Neural progenitor cell (in vitro differentiated cells): Measurements from ENCODE around the gene PRLR. TPM values are rescaled to one million over a fixed set of nuclear protein-coding genes. Genes with fewer than 3 reads are reported as not detected.
A peak's percentile ranks its signal among the peaks of the same experiment; 100 is the strongest.

Source experiments
- DNase-seq: peaks from one replicate; pipeline ENCODE4 v3.0.0-alpha.2; 2016; ENCODE audit warnings: low spot score
- H2AFZ ChIP-seq: fragments of 200-600 bp; sonication (generic); replicated peaks from 2 replicates; pipeline ENCODE4 v1.6.1; 2016; ENCODE audit warnings: antibody characterized with exemption
- H3F3A ChIP-seq: fragments of 200-600 bp; sonication (generic); 2 replicates; pipeline ENCODE4 v1.6.1; 2016; ENCODE audit warnings: antibody characterized with exemption, low read depth
- H3K27ac ChIP-seq: fragments of 200-600 bp; sonication (generic); 2 replicates; pipeline ENCODE4 v1.5.1; 2016; ENCODE audit warnings: mild to moderate bottlenecking
- H3K27me3 ChIP-seq: fragments of 200-600 bp; sonication (generic); 2 replicates; pipeline ENCODE4 v1.6.1; 2016; ENCODE audit warnings: mild to moderate bottlenecking, moderate library complexity
- H3K36me3 ChIP-seq: fragments of 200-600 bp; sonication (generic); 2 replicates; pipeline ENCODE4 v1.5.1; 2016
- H3K4me1 ChIP-seq: fragments of 200-600 bp; sonication (generic); 2 replicates; pipeline ENCODE4 v1.6.1; 2016; ENCODE audit warnings: mixed run types
- H3K4me2 ChIP-seq: fragments of 200-600 bp; sonication (generic); 2 replicates; pipeline ENCODE4 v1.6.1; 2016
- H3K4me3 ChIP-seq: fragments of 200-600 bp; sonication (generic); 2 replicates; pipeline ENCODE4 v1.5.1; 2016
- H3K79me2 ChIP-seq: fragments of 200-600 bp; sonication (generic); 2 replicates; pipeline ENCODE4 v1.6.1; 2016; ENCODE audit warnings: low read depth
- H3K9ac ChIP-seq: fragments of 200-600 bp; sonication (generic); 2 replicates; pipeline ENCODE4 v1.6.1; 2016
- H3K9me3 ChIP-seq: fragments of 200-600 bp; sonication (generic); 2 replicates; pipeline ENCODE4 v1.5.1; 2016; ENCODE audit warnings: low read depth
- H4K20me1 ChIP-seq: fragments of 200-600 bp; sonication (generic); 2 replicates; pipeline ENCODE4 v1.6.1; 2016; ENCODE audit warnings: low read depth
- H3K27ac Mint-ChIP-seq: 3 replicates; pipeline ENCODE4 v1.8.0; 2021; ENCODE audit warnings: mixed read lengths
- H3K27me3 Mint-ChIP-seq: 2 replicates; pipeline ENCODE4 v1.8.0; 2022; ENCODE audit warnings: low read depth, mild to moderate bottlenecking, inconsistent platforms, moderate library complexity, mixed read lengths; ENCODE audit not compliant: insufficient read depth
- H3K36me3 Mint-ChIP-seq: 3 replicates; pipeline ENCODE4 v1.8.0; 2021; ENCODE audit warnings: mixed read lengths
- H3K4me1 Mint-ChIP-seq: 3 replicates; pipeline ENCODE4 v1.8.0; 2021; ENCODE audit warnings: mixed read lengths
- H3K4me3 Mint-ChIP-seq: 3 replicates; pipeline ENCODE4 v1.8.0; 2021; ENCODE audit warnings: mild to moderate bottlenecking, moderate library complexity, mixed read lengths
- H3K9me3 Mint-ChIP-seq: 3 replicates; pipeline ENCODE4 v1.8.0; 2020; ENCODE audit warnings: mixed read lengths
- CTCF ChIP-seq: fragments of 200-600 bp; sonication (generic); IDR thresholded peaks from 2 replicates; pipeline ENCODE4 v1.5.1; 2017; ENCODE audit warnings: antibody characterized with exemption, mild to moderate bottlenecking
- EZH2 ChIP-seq: fragments of 200-600 bp; sonication (generic); IDR thresholded peaks from 2 replicates; pipeline ENCODE4 v1.6.1; 2017; ENCODE audit warnings: antibody characterized with exemption, mild to moderate bottlenecking, moderate library complexity
- EZH2phosphoT487 ChIP-seq: fragments of 200-600 bp; sonication (generic); IDR thresholded peaks from 2 replicates; pipeline ENCODE4 v1.6.1; 2017; ENCODE audit warnings: antibody characterized with exemption
- total RNA-seq: library from RNA; depleted of rRNA; stranded (reverse); fragments of >200 nt; gene quantifications from 2 replicates; pipeline ENCODE4 v1.2.3, GENCODE V29; 2015; ENCODE audit warnings: low replicate concordance

The PRLR gene
- total RNA-seq, 1 donor from 2014 or later, result 0.51 TPM

DNA sequence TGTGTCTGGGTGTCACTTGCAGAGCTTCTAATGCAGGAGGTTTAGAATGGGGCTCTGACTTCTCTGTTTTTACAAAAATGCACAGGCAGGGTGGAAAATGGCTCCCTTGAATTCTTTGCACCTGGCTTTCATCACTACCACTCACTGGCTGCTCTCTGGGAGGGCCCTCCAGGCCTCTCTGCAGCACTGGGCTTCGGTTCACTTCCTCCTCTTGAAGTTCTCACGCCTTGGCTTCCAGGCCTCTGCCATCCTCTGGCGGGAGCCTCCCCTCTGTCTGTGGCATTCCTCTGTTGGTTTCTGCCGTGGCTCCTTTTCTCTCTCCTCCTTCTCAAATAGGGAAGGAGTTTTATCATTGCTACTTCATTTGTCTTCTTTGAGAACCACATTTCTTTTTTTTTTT is 2.8 kb upstream of the PRLR start:
- peaks cover 4% of the 10 kb centered on the region for H3F3A ChIP-seq
- no peaks in the 10 kb centered on the region for H3K4me1 ChIP-seq
- Mint-ChIP-seq H3K4me3 (no peak overlapping the region), H3K36me3 (no peaks in the 10 kb centered on the region), H3K9me3 (no peaks in the 10 kb centered on the region), H3K4me1 (peaks cover 10% of the 10 kb centered on the region), H3K27ac (no peak overlapping the region), H3K27me3 (no peaks in the 10 kb centered on the region)
- no peak overlapping the region for H3K4me2 ChIP-seq
- H3K27me3 ChIP-seq, result peaks cover 22% of the 10 kb centered on the region
- no peak for DNase-seq
- H4K20me1 ChIP-seq, result no peaks in the 10 kb centered on the region
- no peak overlapping the region for H3K27ac ChIP-seq
- no peaks in the 10 kb centered on the region for H3K9me3 ChIP-seq
- TF ChIP-seq EZH2 (no peak), EZH2phosphoT487 (no peak), CTCF (no peak)
- H3K36me3 ChIP-seq, result no peaks in the 10 kb centered on the region
- no peak overlapping the region for H3K4me3 ChIP-seq
- H3K79me2 ChIP-seq, result no peaks in the 10 kb centered on the region
- no peak overlapping the region for H2AFZ ChIP-seq
- H3K9ac ChIP-seq, result no peak overlapping the region

DNA sequence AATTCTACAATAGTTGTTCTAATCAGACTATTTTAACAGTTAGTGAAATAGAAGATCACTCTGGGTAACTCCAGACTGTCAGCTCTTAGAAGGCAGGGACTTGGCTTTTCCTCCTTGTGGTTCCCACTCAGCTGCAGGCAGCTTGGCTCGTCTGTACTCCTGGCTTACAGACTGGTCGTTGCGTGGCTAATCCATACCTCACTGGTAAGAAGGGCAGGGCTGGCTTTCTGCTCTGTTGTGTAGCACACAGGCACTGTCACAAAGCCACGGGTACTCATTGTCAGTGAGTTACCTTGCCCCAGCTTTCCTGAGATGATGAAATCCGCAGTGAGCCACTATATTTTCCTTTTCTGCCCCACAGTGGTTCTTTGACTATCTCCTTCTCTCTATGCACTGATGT is 1.8 kb upstream of the PRLR start:
- H3K4me1 Mint-ChIP-seq, result peaks cover 19% of the 10 kb centered on the region
- H4K20me1 ChIP-seq, result no peaks in the 10 kb centered on the region
- H3K27me3 ChIP-seq, result peaks cover 22% of the 10 kb centered on the region
- no peak overlapping the region for H3K27ac ChIP-seq
- H3K36me3 ChIP-seq, result no peaks in the 10 kb centered on the region
- no peaks in the 10 kb centered on the region for H3K9me3 ChIP-seq
- TF ChIP-seq CTCF, result no peak
- no peak for TF ChIP-seq EZH2
- TF ChIP-seq EZH2phosphoT487, result no peak
- H3K27ac Mint-ChIP-seq, result no peak overlapping the region
- H3K9me3 Mint-ChIP-seq, result no peaks in the 10 kb centered on the region
- no peak overlapping the region for H3K9ac ChIP-seq
- no peak for DNase-seq
- no peak overlapping the region for H3K4me2 ChIP-seq
- H3F3A ChIP-seq, result peaks cover 4% of the 10 kb centered on the region
- H3K79me2 ChIP-seq, result no peaks in the 10 kb centered on the region
- no peak overlapping the region for H3K4me3 ChIP-seq
- no peaks in the 10 kb centered on the region for H3K27me3 Mint-ChIP-seq
- H3K36me3 Mint-ChIP-seq, result no peaks in the 10 kb centered on the region
- no peak overlapping the region for H3K4me3 Mint-ChIP-seq
- no peak overlapping the region for H2AFZ ChIP-seq
- no peaks in the 10 kb centered on the region for H3K4me1 ChIP-seq

- TF ChIP-seq CTCF, result peak; percentile 57
- peak; percentile 72 for TF ChIP-seq EZH2
- TF ChIP-seq EZH2phosphoT487, result no peak
- H3F3A ChIP-seq, result peaks cover 4% of the 10 kb centered on the region
- peaks cover 22% of the 10 kb centered on the region for H3K27me3 ChIP-seq
- no peak overlapping the region for H3K27ac ChIP-seq
- Mint-ChIP-seq H3K27ac (no peak overlapping the region), H3K4me3 (peak overlapping the region; percentile 85), H3K36me3 (no peaks in the 10 kb centered on the region), H3K9me3 (no peaks in the 10 kb centered on the region), H3K27me3 (peaks cover 2% of the 10 kb centered on the region), H3K4me1 (peaks cover 19% of the 10 kb centered on the region)
- peak overlapping the region; percentile 87 for H3K4me2 ChIP-seq
- no peaks in the 10 kb centered on the region for H3K36me3 ChIP-seq
- peak; percentile 71 for DNase-seq
- peak overlapping the region; percentile 100 for H2AFZ ChIP-seq
- no peak overlapping the region for H3K9ac ChIP-seq
- no peaks in the 10 kb centered on the region for H3K9me3 ChIP-seq
- H3K4me1 ChIP-seq, result no peaks in the 10 kb centered on the region
- peak overlapping the region; percentile 70 for H3K4me3 ChIP-seq
- H3K79me2 ChIP-seq, result no peaks in the 10 kb centered on the region
- H4K20me1 ChIP-seq, result no peaks in the 10 kb centered on the region
Measured at GRCh38 chr5:35229076-35230037, 930 bp downstream of the PRLR start.
